PC-3 (cell line): Measurements from ENCODE around the gene R3HDML. TPM values are rescaled to one million over a fixed set of nuclear protein-coding genes. Genes with fewer than 3 reads are reported as not detected.

Experiments used
- ATAC-seq: fragments of 200-7000 bp; cut with Tn5 transposase; 2 replicates; pipeline ENCODE4 v1.9.1; 2020; ENCODE audit warnings: mild to moderate bottlenecking, moderate library complexity
- BruUV-seq: library from RNA; stranded (reverse); fragments of 400-500 nt; replicated peaks from 2 replicates; lab custom pipeline; 2021; lab: Mats Ljungman, UMichigan
- CTCF ChIA-PET: fragments of 300-600 bp; sonication (Branson Sonifier 250); formaldehyde crosslinking; loops from one replicate; lab custom pipeline; 2022; ENCODE audit warnings: antibody characterized with exemption; lab: Charles Lee
- POLR2A ChIA-PET: fragments of 300-600 bp; sonication (Branson Sonifier 250); formaldehyde crosslinking; loops from one replicate; lab custom pipeline; 2022; ENCODE audit warnings: antibody characterized with exemption; ENCODE audit not compliant: unreplicated experiment; lab: Charles Lee
- DNase-seq: peaks from one replicate; pipeline ENCODE4 v3.0.0-alpha.2; 2015
- H2AFZ ChIP-seq: fragments of 300-600 bp; sonication (generic); 2 replicates; pipeline ENCODE4 v1.6.0; 2016; ENCODE audit warnings: antibody characterized with exemption, low read length
- H3F3A ChIP-seq: fragments of 300-600 bp; sonication (generic); one replicate; pipeline ENCODE4 v1.6.0; 2017; ENCODE audit warnings: antibody characterized with exemption, low read length, control low read depth, mild to moderate bottlenecking; ENCODE audit not compliant: unreplicated experiment
- H3K27ac ChIP-seq: fragments of 300-600 bp; sonication (generic); 2 replicates; pipeline ENCODE4 v1.5.1; 2016; ENCODE audit warnings: mild to moderate bottlenecking, low read length
- H3K27me3 ChIP-seq: fragments of 300-600 bp; sonication (generic); 2 replicates; pipeline ENCODE4 v1.6.1; 2016; ENCODE audit warnings: low read length, mixed read lengths
- H3K36me3 ChIP-seq: fragments of 300-600 bp; sonication (generic); 2 replicates; pipeline ENCODE4 v1.6.1; 2016; ENCODE audit warnings: low read depth, mixed run types, low read length, mixed read lengths
- H3K4me1 ChIP-seq: fragments of 300-600 bp; sonication (generic); 2 replicates; pipeline ENCODE4 v1.5.1; 2016; ENCODE audit warnings: low read length; ENCODE audit not compliant: insufficient read depth
- H3K4me2 ChIP-seq: fragments of 300-600 bp; sonication (generic); 2 replicates; pipeline ENCODE4 v1.6.0; 2016; ENCODE audit warnings: low read length
- H3K4me3 ChIP-seq: fragments of 300-600 bp; sonication (generic); 2 replicates; pipeline ENCODE4 v1.5.1; 2016; ENCODE audit warnings: mild to moderate bottlenecking, low read length, mixed read lengths
- H3K79me2 ChIP-seq: fragments of 300-600 bp; sonication (generic); 2 replicates; pipeline ENCODE4 v1.6.1; 2017; ENCODE audit warnings: low read length, mixed read lengths
- H3K9ac ChIP-seq: fragments of 300-600 bp; sonication (generic); 2 replicates; pipeline ENCODE4 v1.6.0; 2016; ENCODE audit warnings: mild to moderate bottlenecking, low read length
- H3K9me2 ChIP-seq: fragments of 300-600 bp; sonication (generic); replicated peaks from 2 replicates; pipeline ENCODE4 v1.6.1; 2016; ENCODE audit warnings: mixed run types, low read length, mixed read lengths
- H3K9me3 ChIP-seq: fragments of 300-600 bp; sonication (generic); 2 replicates; pipeline ENCODE4 v1.6.1; 2016; ENCODE audit warnings: low read length, mixed read lengths
- H4K20me1 ChIP-seq: fragments of 300-600 bp; sonication (generic); 2 replicates; pipeline ENCODE4 v1.6.1; 2016; ENCODE audit warnings: low read length, mixed read lengths
- CTCF ChIP-seq: fragments of 300-600 bp; sonication (generic); conservative IDR thresholded peaks from 2 replicates; pipeline ENCODE4 v1.5.1; 2017; ENCODE audit warnings: antibody characterized with exemption, low read depth, mild to moderate bottlenecking, low read length
- EZH2 ChIP-seq: fragments of 300-600 bp; sonication (generic); IDR thresholded peaks from one replicate; pipeline ENCODE4 v1.6.1; 2017; ENCODE audit warnings: antibody characterized with exemption, mild to moderate bottlenecking, low read length; ENCODE audit not compliant: unreplicated experiment
- EZH2phosphoT487 ChIP-seq: fragments of 300-600 bp; sonication (generic); IDR thresholded peaks from 2 replicates; pipeline ENCODE4 v1.6.1; 2018; ENCODE audit warnings: mild to moderate bottlenecking, antibody characterized with exemption, low read length, borderline replicate concordance
- intact Hi-C: fragments of 100-400 bp; cut with micrococcal nuclease; formaldehyde crosslinking; loops from 2 replicates; pipeline ENCODE4 v1.9.0; 2023
- total RNA-seq: library from RNA; depleted of rRNA; stranded (reverse); fragments of >200 nt; gene quantifications from 2 replicates; pipeline ENCODE4 v1.2.3, GENCODE V29; 2014

The R3HDML gene
- total RNA-seq, 1 experiment from 2014 or later: not detected

- DNase-seq: no peak
- no peak overlapping the region for H3K9ac ChIP-seq
- ATAC-seq: no peak
- no peak overlapping the region for H3K27ac ChIP-seq
- no peaks in the 10 kb centered on the region for H3K9me2 ChIP-seq
- ChIA-PET CTCF (no interaction called here), POLR2A (no interaction called here)
- no peaks in the 10 kb centered on the region for H4K20me1 ChIP-seq
- H3K27me3 ChIP-seq: no peaks in the 10 kb centered on the region
- no peak overlapping the region for H2AFZ ChIP-seq
- H3K4me1 ChIP-seq: peaks cover 12% of the 10 kb centered on the region
- TF ChIP-seq EZH2phosphoT487: no peak
- no peak for TF ChIP-seq EZH2
- no peak for TF ChIP-seq CTCF
- no peak overlapping the region for H3K4me2 ChIP-seq
- H3F3A ChIP-seq: no peaks in the 10 kb centered on the region
- BruUV-seq: no TSS peak
- H3K9me3 ChIP-seq: no peaks in the 10 kb centered on the region
- H3K36me3 ChIP-seq: no peaks in the 10 kb centered on the region
- intact Hi-C loops: no loop called here
- H3K4me3 ChIP-seq: no peak overlapping the region
- H3K79me2 ChIP-seq: no peaks in the 10 kb centered on the region
These were observed 58.9 kb downstream of the R3HDML start for GRCh38 chr20:44395461-44396340.

- no peak overlapping the region for H2AFZ ChIP-seq
- H3K27me3 ChIP-seq: no peaks in the 10 kb centered on the region
- ATAC-seq (no peak), DNase-seq (no peak)
- H3K27ac ChIP-seq: no peak overlapping the region
- no peak overlapping the region for H3K9ac ChIP-seq
- BruUV-seq: no TSS peak
- ChIA-PET CTCF (no interaction called here), POLR2A (no interaction called here)
- H3K36me3 ChIP-seq: no peaks in the 10 kb centered on the region
- H3K4me1 ChIP-seq: peaks cover 12% of the 10 kb centered on the region
- H3F3A ChIP-seq: no peaks in the 10 kb centered on the region
- intact Hi-C loops: no loop called here
- no peak overlapping the region for H3K4me3 ChIP-seq
- H3K79me2 ChIP-seq: no peaks in the 10 kb centered on the region
- no peaks in the 10 kb centered on the region for H3K9me3 ChIP-seq
- no peak for TF ChIP-seq EZH2phosphoT487
- no peak for TF ChIP-seq EZH2
- TF ChIP-seq CTCF: no peak
- H3K4me2 ChIP-seq: no peak overlapping the region
- H4K20me1 ChIP-seq: no peaks in the 10 kb centered on the region
- H3K9me2 ChIP-seq: no peaks in the 10 kb centered on the region
These were observed 59.7 kb downstream of the R3HDML start for GRCh38 chr20:44396369-44397130.
